GM12875 (cell line): ENCODE data around the gene AHNAK2.

ENCODE experiments used
- H3K4me3 ChIP-seq: one replicate; pipeline ENCODE4 v1.5.1; 2011; ENCODE audit warnings: low read depth, low read length, control low read depth
- TF ChIP-seq, protein P1 (sequence below): IDR thresholded peaks from 2 replicates; pipeline ENCODE4 v1.5.1; 2011; ENCODE audit warnings: low read depth, mild to moderate bottlenecking, control low read depth, inconsistent platforms, low read length, moderate library complexity, borderline replicate concordance; ENCODE audit not compliant: insufficient read depth

Gene AHNAK2

GRCh38 chr14:104968541-104969401, 9.4 kb downstream of the AHNAK2 start:
- H3K4me3 ChIP-seq = no peak overlapping the region
- TF ChIP-seq, protein P1, sequence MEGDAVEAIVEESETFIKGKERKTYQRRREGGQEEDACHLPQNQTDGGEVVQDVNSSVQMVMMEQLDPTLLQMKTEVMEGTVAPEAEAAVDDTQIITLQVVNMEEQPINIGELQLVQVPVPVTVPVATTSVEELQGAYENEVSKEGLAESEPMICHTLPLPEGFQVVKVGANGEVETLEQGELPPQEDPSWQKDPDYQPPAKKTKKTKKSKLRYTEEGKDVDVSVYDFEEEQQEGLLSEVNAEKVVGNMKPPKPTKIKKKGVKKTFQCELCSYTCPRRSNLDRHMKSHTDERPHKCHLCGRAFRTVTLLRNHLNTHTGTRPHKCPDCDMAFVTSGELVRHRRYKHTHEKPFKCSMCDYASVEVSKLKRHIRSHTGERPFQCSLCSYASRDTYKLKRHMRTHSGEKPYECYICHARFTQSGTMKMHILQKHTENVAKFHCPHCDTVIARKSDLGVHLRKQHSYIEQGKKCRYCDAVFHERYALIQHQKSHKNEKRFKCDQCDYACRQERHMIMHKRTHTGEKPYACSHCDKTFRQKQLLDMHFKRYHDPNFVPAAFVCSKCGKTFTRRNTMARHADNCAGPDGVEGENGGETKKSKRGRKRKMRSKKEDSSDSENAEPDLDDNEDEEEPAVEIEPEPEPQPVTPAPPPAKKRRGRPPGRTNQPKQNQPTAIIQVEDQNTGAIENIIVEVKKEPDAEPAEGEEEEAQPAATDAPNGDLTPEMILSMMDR = 0 out of 2 replicates have a peak, but pooled peaks have one; percentile 10

GRCh38 chr14:104968153-104968527, 10.0 kb downstream of the AHNAK2 start:
- no peak overlapping the region for H3K4me3 ChIP-seq
- TF ChIP-seq, protein P1 = no peak

DNA sequence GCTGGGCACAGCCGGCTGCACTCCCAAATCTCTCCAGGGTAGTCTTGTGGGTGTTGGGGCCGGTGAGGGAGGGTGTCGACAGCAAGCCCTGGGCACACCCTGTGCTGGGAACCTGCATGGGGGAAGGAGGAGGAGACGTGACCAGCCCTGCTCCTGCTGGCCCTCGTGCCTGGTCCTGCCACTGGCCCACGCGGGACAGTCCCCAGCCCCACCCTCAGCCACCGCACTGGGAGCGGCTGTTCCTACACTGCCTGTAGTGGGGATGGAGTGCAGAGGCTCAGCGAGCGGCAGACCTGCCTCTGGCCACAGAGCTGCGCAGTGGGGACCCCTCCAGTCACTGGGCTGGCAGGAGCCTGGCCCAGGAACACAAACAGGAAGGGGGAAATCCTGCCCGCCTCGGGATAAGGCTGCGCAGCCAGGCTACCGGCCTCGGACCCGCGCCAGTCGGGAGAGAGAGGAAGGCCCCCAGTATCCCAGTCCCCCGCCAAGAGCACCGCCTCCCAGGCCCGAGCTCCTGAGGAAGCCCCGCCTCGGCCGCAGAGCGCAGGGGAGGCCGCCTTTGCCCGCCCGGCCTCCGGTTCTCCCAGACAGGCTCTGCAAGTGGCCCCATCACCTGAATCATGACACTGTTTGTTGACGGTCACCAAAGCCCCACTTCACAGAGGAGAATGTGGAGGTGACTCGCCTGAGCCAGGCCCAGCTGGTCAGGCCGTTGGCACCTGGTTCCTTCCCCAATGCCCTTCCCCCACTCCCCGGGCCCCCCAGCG, 10.6 kb downstream of the AHNAK2 start:
- H3K4me3 ChIP-seq = no peak overlapping the region
- TF ChIP-seq, protein P1 = no peak

- H3K4me3 ChIP-seq = no peak overlapping the region
- TF ChIP-seq, protein P1 = no peak
These were observed 11.2 kb downstream of the AHNAK2 start for GRCh38 chr14:104966981-104967385.

DNA sequence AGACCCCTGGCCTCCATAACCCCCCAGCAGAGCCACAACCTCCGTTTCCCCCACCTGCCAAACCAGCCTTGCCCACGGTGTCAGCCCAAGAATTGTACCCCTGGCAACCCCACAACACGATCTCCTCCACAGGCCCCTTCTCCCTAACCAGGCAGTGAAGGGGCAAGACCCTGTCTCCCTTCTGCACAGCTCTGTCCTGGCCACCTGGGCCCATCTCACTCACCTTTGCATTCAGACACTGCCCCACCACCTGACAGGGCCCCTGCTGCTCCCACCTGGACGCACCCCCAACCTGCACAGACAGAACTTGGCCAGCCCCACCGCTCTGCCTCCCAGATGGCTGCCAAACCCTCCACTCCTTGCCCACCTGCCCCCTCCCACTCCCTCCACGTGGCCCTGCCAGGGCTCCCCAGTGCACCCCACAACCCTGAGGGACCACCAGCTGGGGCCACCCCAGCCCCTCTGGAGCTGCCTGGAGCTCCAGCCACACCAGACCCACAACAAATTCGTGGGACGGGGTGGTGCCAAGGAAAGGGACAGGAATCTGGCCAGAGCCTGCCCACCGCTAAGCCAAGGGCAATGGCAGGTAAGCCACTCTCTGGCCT, 11.8 kb downstream of the AHNAK2 start:
- TF ChIP-seq, protein P1 = no peak

GRCh38 chr14:104965561-104966231, 12.5 kb downstream of the AHNAK2 start:
- no peak overlapping the region for H3K4me3 ChIP-seq
- TF ChIP-seq, protein P1 = no peak

More for the DNA sequence above, 11.8 kb downstream of the AHNAK2 start:
- H3K4me3 ChIP-seq = no peak overlapping the region
